ENCODE results near the gene FPR2.

- TF ChIP-seq GATA2 (IDR thresholded peaks at IDR 0.05; ENCODE audit: low read depth, low read length) (no peak), GATA3 (IDR thresholded peaks at IDR 0.05; ENCODE audit: low read depth, low read length) (no peak)
Measured at GRCh38 chr19:51733742-51734522, 27.0 kb upstream of the FPR2 start.

All from SH-SY5Y (cell line).